KMS-11 (cell line): Measurements from ENCODE around the gene RAB11FIP2.
"Not testable (repeated sequence)": the region's sequence is repeated elsewhere in the genome, so short reads cannot be mapped to it uniquely, and the experiment has no call there.

Source experiments
- H2AFZ ChIP-seq: fragments of 200-600 bp; sonication (generic); 2 replicates; pipeline ENCODE4 v1.6.1; 2016; ENCODE audit warnings: antibody characterized with exemption, mixed run types, low read depth
- H3K27ac ChIP-seq: fragments of 200-600 bp; sonication (generic); 2 replicates; pipeline ENCODE4 v1.6.1; 2016; ENCODE audit warnings: mild to moderate bottlenecking, mixed run types
- H3K27me3 ChIP-seq: fragments of 200-600 bp; sonication (generic); 2 replicates; pipeline ENCODE4 v1.6.1; 2017; ENCODE audit warnings: mild to moderate bottlenecking, low read depth, mixed run types, moderate library complexity; ENCODE audit not compliant: insufficient read depth
- H3K36me3 ChIP-seq: fragments of 200-600 bp; sonication (generic); 2 replicates; pipeline ENCODE4 v1.6.1; 2017; ENCODE audit warnings: mild to moderate bottlenecking, mixed run types; ENCODE audit not compliant: insufficient read depth
- H3K4me1 ChIP-seq: fragments of 200-600 bp; sonication (generic); 2 replicates; pipeline ENCODE4 v1.6.1; 2016; ENCODE audit warnings: mild to moderate bottlenecking, low read depth, mixed run types; ENCODE audit not compliant: poor library complexity, severe bottlenecking
- H3K4me2 ChIP-seq: fragments of 200-600 bp; sonication (generic); 2 replicates; pipeline ENCODE4 v1.7.0; 2016; ENCODE audit warnings: mild to moderate bottlenecking, mixed run types
- H3K4me3 ChIP-seq: fragments of 200-600 bp; sonication (generic); IDR thresholded peaks from 2 replicates; pipeline ENCODE4 v1.6.1; 2017; ENCODE audit warnings: low read depth, low read length, mixed read lengths; ENCODE audit not compliant: insufficient read depth
- H3K79me2 ChIP-seq: fragments of 200-600 bp; sonication (generic); 2 replicates; pipeline ENCODE4 v1.6.1; 2016; ENCODE audit warnings: low read depth, mixed run types; ENCODE audit not compliant: insufficient read depth
- H3K9ac ChIP-seq: fragments of 200-600 bp; sonication (generic); 2 replicates; pipeline ENCODE4 v1.6.1; 2016; ENCODE audit warnings: mild to moderate bottlenecking, mixed run types
- H4K20me1 ChIP-seq: fragments of 200-600 bp; sonication (generic); 2 replicates; pipeline ENCODE4 v1.6.1; 2016; ENCODE audit warnings: mild to moderate bottlenecking, mixed run types; ENCODE audit not compliant: insufficient read depth
- TF ChIP-seq, protein P1 (sequence below): fragments of 200-600 bp; sonication (generic); conservative IDR thresholded peaks from 2 replicates; pipeline ENCODE4 v1.6.1; 2017; ENCODE audit warnings: low read depth, mild to moderate bottlenecking, antibody characterized with exemption, low read length, moderate library complexity, mixed read lengths

Gene RAB11FIP2

DNA sequence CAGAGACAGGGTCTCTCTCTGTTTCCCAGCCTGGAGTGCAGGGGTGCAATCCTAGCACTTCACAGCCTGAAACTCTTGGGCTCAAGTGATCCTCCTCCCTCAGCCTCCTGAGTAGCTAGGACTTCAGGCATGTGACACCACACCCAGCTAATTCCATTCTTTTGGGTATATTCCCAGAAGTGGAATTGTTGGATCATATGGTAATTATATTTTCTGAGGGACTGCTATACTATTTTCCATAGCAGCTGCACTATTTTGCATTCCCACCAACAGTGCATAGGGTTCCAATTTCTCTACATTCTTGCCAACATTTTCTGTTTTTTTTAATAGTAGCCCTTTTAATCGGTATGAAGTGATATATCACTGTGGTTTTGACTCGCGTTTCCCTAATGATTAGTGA lies 30.0 kb upstream of the RAB11FIP2 start:
- H3K36me3 ChIP-seq: no peaks in the 10 kb centered on the region
- no peaks in the 10 kb centered on the region for H3K79me2 ChIP-seq
- TF ChIP-seq, protein P1, sequence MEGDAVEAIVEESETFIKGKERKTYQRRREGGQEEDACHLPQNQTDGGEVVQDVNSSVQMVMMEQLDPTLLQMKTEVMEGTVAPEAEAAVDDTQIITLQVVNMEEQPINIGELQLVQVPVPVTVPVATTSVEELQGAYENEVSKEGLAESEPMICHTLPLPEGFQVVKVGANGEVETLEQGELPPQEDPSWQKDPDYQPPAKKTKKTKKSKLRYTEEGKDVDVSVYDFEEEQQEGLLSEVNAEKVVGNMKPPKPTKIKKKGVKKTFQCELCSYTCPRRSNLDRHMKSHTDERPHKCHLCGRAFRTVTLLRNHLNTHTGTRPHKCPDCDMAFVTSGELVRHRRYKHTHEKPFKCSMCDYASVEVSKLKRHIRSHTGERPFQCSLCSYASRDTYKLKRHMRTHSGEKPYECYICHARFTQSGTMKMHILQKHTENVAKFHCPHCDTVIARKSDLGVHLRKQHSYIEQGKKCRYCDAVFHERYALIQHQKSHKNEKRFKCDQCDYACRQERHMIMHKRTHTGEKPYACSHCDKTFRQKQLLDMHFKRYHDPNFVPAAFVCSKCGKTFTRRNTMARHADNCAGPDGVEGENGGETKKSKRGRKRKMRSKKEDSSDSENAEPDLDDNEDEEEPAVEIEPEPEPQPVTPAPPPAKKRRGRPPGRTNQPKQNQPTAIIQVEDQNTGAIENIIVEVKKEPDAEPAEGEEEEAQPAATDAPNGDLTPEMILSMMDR: no peak
- no peaks in the 10 kb centered on the region for H3K4me1 ChIP-seq
- H4K20me1 ChIP-seq: no peaks in the 10 kb centered on the region
- no peak overlapping the region for H3K27ac ChIP-seq
- H3K9ac ChIP-seq: no peak overlapping the region
- no peaks in the 10 kb centered on the region for H3K27me3 ChIP-seq
- no peak overlapping the region for H2AFZ ChIP-seq
- H3K4me3 ChIP-seq: no peak overlapping the region
- H3K4me2 ChIP-seq: no peak overlapping the region

DNA sequence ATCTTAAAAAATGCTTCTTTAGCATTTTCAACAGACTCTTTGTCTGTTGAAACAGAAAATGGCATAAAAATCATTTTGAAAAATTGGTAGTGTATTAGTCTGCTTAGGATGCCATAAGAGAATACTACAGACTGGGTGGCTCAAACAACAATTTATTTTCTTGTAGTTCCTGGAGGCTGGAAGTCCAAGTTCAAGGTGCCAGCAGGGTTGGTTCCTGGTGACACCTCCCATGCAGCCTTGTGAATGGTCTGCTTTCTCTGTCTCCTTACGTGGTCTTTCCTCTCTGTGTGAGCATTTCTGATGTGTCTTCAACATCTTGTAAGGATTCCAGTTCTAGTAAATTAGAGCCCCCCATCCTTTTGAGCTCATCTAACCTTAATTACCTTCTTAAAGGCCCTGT lies 26.1 kb upstream of the RAB11FIP2 start:
- Histone ChIP-seq H3K27me3 (no peaks in the 10 kb centered on the region), H3K4me3 (no peak overlapping the region), H3K36me3 (no peaks in the 10 kb centered on the region), H4K20me1 (no peaks in the 10 kb centered on the region), H2AFZ (no peak overlapping the region), H3K4me2 (no peak overlapping the region), H3K9ac (no peak overlapping the region), H3K4me1 (no peaks in the 10 kb centered on the region), H3K79me2 (no peaks in the 10 kb centered on the region), H3K27ac (no peak overlapping the region)
- TF ChIP-seq, protein P1: no peak

DNA sequence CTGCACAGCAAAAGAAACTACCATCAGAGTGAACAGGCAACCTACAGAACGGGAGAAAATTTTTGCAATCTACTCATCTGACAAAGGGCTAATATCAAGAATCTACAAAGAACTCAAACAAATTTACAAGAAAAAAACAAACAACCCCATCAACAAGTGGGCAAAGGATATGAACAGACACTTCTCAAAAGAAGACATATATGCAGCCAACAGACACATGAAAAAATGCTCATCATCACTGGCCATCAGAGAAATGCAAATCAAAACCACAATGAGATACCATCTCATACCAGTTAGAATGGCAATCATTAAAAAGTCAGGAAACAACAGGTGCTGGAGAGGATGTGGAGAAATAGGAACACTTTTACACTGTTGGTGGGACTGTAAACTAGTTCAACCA lies 20.6 kb upstream of the RAB11FIP2 start:
- H3K36me3 ChIP-seq, H3K4me3 ChIP-seq, H3K9ac ChIP-seq, H4K20me1 ChIP-seq, H3K27ac ChIP-seq, H3K79me2 ChIP-seq, H3K27me3 ChIP-seq, H3K4me2 ChIP-seq, H2AFZ ChIP-seq, H3K4me1 ChIP-seq: not testable (repeated sequence)

DNA sequence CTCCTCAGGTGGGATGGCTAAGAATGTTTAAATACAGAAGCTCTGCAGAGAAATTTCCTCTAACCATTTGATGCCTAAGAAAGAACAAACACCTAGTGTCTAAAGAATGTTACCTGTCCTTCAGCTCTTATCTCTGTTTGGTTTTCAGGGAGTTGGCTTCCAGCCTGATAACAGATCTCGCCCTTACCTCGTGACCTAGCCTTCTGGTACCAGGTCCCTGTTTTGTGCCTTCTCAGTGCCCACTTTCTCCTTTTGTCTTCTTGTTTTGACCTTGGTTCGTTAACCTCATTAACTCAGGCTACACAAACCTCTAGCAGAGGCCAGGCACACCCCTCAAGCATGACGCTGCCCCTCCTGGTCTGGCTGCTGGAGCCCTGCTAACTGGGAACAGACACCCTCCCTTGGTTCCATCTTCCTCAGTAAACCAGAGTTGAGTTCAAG lies 16.1 kb upstream of the RAB11FIP2 start:
- no peaks in the 10 kb centered on the region for H3K27me3 ChIP-seq
- no peak overlapping the region for H3K4me3 ChIP-seq
- H3K79me2 ChIP-seq: no peaks in the 10 kb centered on the region
- H2AFZ ChIP-seq: no peak overlapping the region
- no peak overlapping the region for H3K9ac ChIP-seq
- H3K27ac ChIP-seq: no peak overlapping the region
- H3K4me1 ChIP-seq: peaks cover 5% of the 10 kb centered on the region
- TF ChIP-seq, protein P1: no peak
- no peak overlapping the region for H3K4me2 ChIP-seq
- no peaks in the 10 kb centered on the region for H3K36me3 ChIP-seq
- no peaks in the 10 kb centered on the region for H4K20me1 ChIP-seq

DNA sequence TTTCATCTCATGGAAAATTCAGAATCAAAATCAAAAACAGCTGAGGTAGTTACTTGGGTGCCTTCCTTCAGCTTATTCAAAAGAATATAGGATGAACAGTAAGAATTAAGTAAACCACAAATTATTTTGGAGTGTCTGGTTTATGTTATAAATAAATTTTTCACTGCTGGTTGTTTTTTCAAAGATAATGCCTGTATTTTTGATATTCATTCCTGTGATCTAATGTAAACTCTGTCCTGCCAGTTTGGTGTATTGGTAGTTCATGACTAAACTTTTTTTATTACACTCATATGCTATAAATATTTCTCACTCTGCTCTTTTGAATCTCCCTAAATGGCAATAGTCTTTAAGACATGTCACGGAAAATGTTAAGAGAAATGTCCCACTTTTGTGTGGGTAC lies 11.6 kb upstream of the RAB11FIP2 start:
- no peak overlapping the region for H3K9ac ChIP-seq
- no peak overlapping the region for H3K27ac ChIP-seq
- H3K36me3 ChIP-seq: no peaks in the 10 kb centered on the region
- H3K4me1 ChIP-seq: peaks cover 5% of the 10 kb centered on the region
- no peak overlapping the region for H2AFZ ChIP-seq
- no peak overlapping the region for H3K4me2 ChIP-seq
- TF ChIP-seq, protein P1: no peak
- no peak overlapping the region for H3K4me3 ChIP-seq
- no peaks in the 10 kb centered on the region for H4K20me1 ChIP-seq
- H3K79me2 ChIP-seq: no peaks in the 10 kb centered on the region
- no peaks in the 10 kb centered on the region for H3K27me3 ChIP-seq
